ENCODE measurements around the gene RGS6. TPM values are rescaled to one million over a fixed set of nuclear protein-coding genes. Genes with fewer than 3 reads are reported as not detected.

Gene RGS6
- total RNA-seq, 2 experiments from 2014 or later = 0.39 to 0.57 TPM

GRCh38 chr14:72591391-72591790 lies 659.2 kb downstream of the RGS6 start:
- intact Hi-C loops (cut with DNase I, micrococcal nuclease) = loop anchor here in 1 of 2 experiments (5.0 kb wide), 1 partner anchor 74 kb away; no protein-coding TSS in a partner anchor
- peaks cover 43% of the 10 kb centered on the region for H3K4me1 Mint-ChIP-seq
- H3K27ac Mint-ChIP-seq = no peak overlapping the region
- peaks cover 4% of the 10 kb centered on the region for H3K9me3 Mint-ChIP-seq (ENCODE audit: low read depth)
- CTCF ChIA-PET = interaction anchor here (0.6 kb wide), 1 partner anchor 78 kb away, joined by 3 read pairs; no protein-coding TSS in a partner anchor
- H3K27me3 Mint-ChIP-seq = peaks cover 10% of the 10 kb centered on the region
- no peak for DNase-seq
- no peaks in the 10 kb centered on the region for H3K36me3 Mint-ChIP-seq (ENCODE audit: low read depth)
- no peak overlapping the region for H3K4me3 Mint-ChIP-seq
- POLR2A ChIA-PET = no interaction called here
- ATAC-seq = no peak

GRCh38 chr14:72594099-72594901 lies 662.1 kb downstream of the RGS6 start:
- peak overlapping the region; percentile 15 for H3K27ac Mint-ChIP-seq
- H3K36me3 Mint-ChIP-seq (ENCODE audit: low read depth) = no peaks in the 10 kb centered on the region
- peaks cover 4% of the 10 kb centered on the region for H3K9me3 Mint-ChIP-seq (ENCODE audit: low read depth)
- peaks cover 11% of the 10 kb centered on the region for H3K27me3 Mint-ChIP-seq
- peaks cover 43% of the 10 kb centered on the region for H3K4me1 Mint-ChIP-seq
- ChIA-PET POLR2A (no interaction called here), CTCF (interaction anchor here (0.7 to 2.2 kb wide), 2 partner anchors 22 to 310 kb away, joined by 3 to 6 read pairs; no protein-coding TSS in a partner anchor)
- peak overlapping the region; percentile 3 for H3K4me3 Mint-ChIP-seq
- peak; percentile 86 for ATAC-seq
- peak; percentile 45 for DNase-seq
- intact Hi-C loops (cut with DNase I, micrococcal nuclease) = loop anchor here (1.0 to 5.0 kb wide), 2 partner anchors 76 to 77 kb away; no protein-coding TSS in a partner anchor

GRCh38 chr14:72595152-72595862 lies 663.1 kb downstream of the RGS6 start:
- Mint-ChIP-seq H3K36me3 (ENCODE audit: low read depth) (no peaks in the 10 kb centered on the region), H3K27me3 (peaks cover 11% of the 10 kb centered on the region), H3K9me3 (ENCODE audit: low read depth) (peaks cover 2% of the 10 kb centered on the region), H3K4me1 (peaks cover 37% of the 10 kb centered on the region), H3K4me3 (no peak overlapping the region), H3K27ac (no peak overlapping the region)
- DNase-seq (no peak), ATAC-seq (no peak)
- ChIA-PET POLR2A (no interaction called here), CTCF (interaction anchor here (0.7 to 2.2 kb wide), 2 partner anchors 21 to 309 kb away, joined by 3 to 6 read pairs; no protein-coding TSS in a partner anchor)
- intact Hi-C loops (cut with DNase I, micrococcal nuclease) = no loop called here

- H3K4me3 Mint-ChIP-seq = no peak overlapping the region
- H3K27ac Mint-ChIP-seq = no peak overlapping the region
- ATAC-seq (no peak), DNase-seq (no peak)
- peaks cover 24% of the 10 kb centered on the region for H3K4me1 Mint-ChIP-seq
- CTCF ChIA-PET = interaction anchor here (0.6 to 0.8 kb wide), 2 partner anchors 57 to 353 kb away, joined by 3 to 4 read pairs; no protein-coding TSS in a partner anchor
- POLR2A ChIA-PET = interaction anchor here (0.6 kb wide), 1 partner anchor 266 kb away, joined by 3 read pairs; no protein-coding TSS in a partner anchor
- no peaks in the 10 kb centered on the region for H3K9me3 Mint-ChIP-seq (ENCODE audit: low read depth)
- peaks cover 8% of the 10 kb centered on the region for H3K27me3 Mint-ChIP-seq
- intact Hi-C loops (cut with DNase I, micrococcal nuclease) = no loop called here
- H3K36me3 Mint-ChIP-seq (ENCODE audit: low read depth) = no peaks in the 10 kb centered on the region
Observed at GRCh38 chr14:72597252-72598233, 665.3 kb downstream of the RGS6 start.

GRCh38 chr14:72598306-72598705 lies 666.1 kb downstream of the RGS6 start:
- H3K27ac Mint-ChIP-seq = no peak overlapping the region
- H3K36me3 Mint-ChIP-seq (ENCODE audit: low read depth) = no peaks in the 10 kb centered on the region
- peaks cover 20% of the 10 kb centered on the region for H3K4me1 Mint-ChIP-seq
- intact Hi-C loops (cut with DNase I, micrococcal nuclease) = no loop called here
- CTCF ChIA-PET = interaction anchor here (0.8 kb wide), 1 partner anchor 58 kb away, joined by 3 read pairs; no protein-coding TSS in a partner anchor
- POLR2A ChIA-PET = interaction anchor here (0.6 kb wide), 1 partner anchor 265 kb away, joined by 3 read pairs; no protein-coding TSS in a partner anchor
- no peak for DNase-seq
- ATAC-seq = no peak
- peaks cover 5% of the 10 kb centered on the region for H3K27me3 Mint-ChIP-seq
- H3K4me3 Mint-ChIP-seq = no peak overlapping the region
- H3K9me3 Mint-ChIP-seq (ENCODE audit: low read depth) = no peaks in the 10 kb centered on the region

- ATAC-seq = no peak
- DNase-seq = no peak
- no peaks in the 10 kb centered on the region for H3K9me3 Mint-ChIP-seq (ENCODE audit: low read depth)
- no peak overlapping the region for H3K4me3 Mint-ChIP-seq
- H3K4me1 Mint-ChIP-seq = peaks cover 6% of the 10 kb centered on the region
- H3K36me3 Mint-ChIP-seq (ENCODE audit: low read depth) = no peaks in the 10 kb centered on the region
- H3K27me3 Mint-ChIP-seq = peaks cover 5% of the 10 kb centered on the region
- ChIA-PET CTCF (no interaction called here), POLR2A (interaction anchor here (0.7 kb wide), 1 partner anchor 12 kb away, joined by 4 read pairs; no protein-coding TSS in a partner anchor)
- intact Hi-C loops (cut with DNase I, micrococcal nuclease) = no loop called here
- H3K27ac Mint-ChIP-seq = no peak overlapping the region
Observed at GRCh38 chr14:72599579-72600470, 667.6 kb downstream of the RGS6 start.

- no peaks in the 10 kb centered on the region for H3K9me3 Mint-ChIP-seq (ENCODE audit: low read depth)
- intact Hi-C loops (cut with DNase I, micrococcal nuclease) = no loop called here
- ATAC-seq (no peak), DNase-seq (no peak)
- ChIA-PET POLR2A (interaction anchor here (0.7 kb wide), 1 partner anchor 13 kb away, joined by 4 read pairs; no protein-coding TSS in a partner anchor), CTCF (interaction anchor here (0.8 kb wide), 1 partner anchor 302 kb away, joined by 3 read pairs; no protein-coding TSS in a partner anchor)
- H3K36me3 Mint-ChIP-seq (ENCODE audit: low read depth) = no peaks in the 10 kb centered on the region
- no peak overlapping the region for H3K4me3 Mint-ChIP-seq
- peaks cover 5% of the 10 kb centered on the region for H3K27me3 Mint-ChIP-seq
- H3K4me1 Mint-ChIP-seq = no peaks in the 10 kb centered on the region
- H3K27ac Mint-ChIP-seq = no peak overlapping the region
Observed at GRCh38 chr14:72600551-72601330, 668.5 kb downstream of the RGS6 start.

GRCh38 chr14:72603639-72604038 lies 671.4 kb downstream of the RGS6 start:
- Mint-ChIP-seq H3K27ac (no peak overlapping the region), H3K27me3 (no peaks in the 10 kb centered on the region), H3K9me3 (ENCODE audit: low read depth) (no peaks in the 10 kb centered on the region), H3K4me3 (no peak overlapping the region), H3K4me1 (no peaks in the 10 kb centered on the region), H3K36me3 (ENCODE audit: low read depth) (no peaks in the 10 kb centered on the region)
- intact Hi-C loops (cut with DNase I, micrococcal nuclease) = no loop called here
- DNase-seq (no peak), ATAC-seq (no peak)
- ChIA-PET POLR2A (no interaction called here), CTCF (no interaction called here)

GRCh38 chr14:72604133-72604532 lies 671.9 kb downstream of the RGS6 start:
- ATAC-seq (no peak), DNase-seq (no peak)
- intact Hi-C loops (cut with DNase I, micrococcal nuclease) = no loop called here
- Mint-ChIP-seq H3K36me3 (ENCODE audit: low read depth) (no peaks in the 10 kb centered on the region), H3K4me1 (no peaks in the 10 kb centered on the region), H3K27me3 (no peaks in the 10 kb centered on the region), H3K9me3 (ENCODE audit: low read depth) (no peaks in the 10 kb centered on the region), H3K4me3 (no peak overlapping the region), H3K27ac (no peak overlapping the region)
- CTCF ChIA-PET = no interaction called here
- POLR2A ChIA-PET = no interaction called here
